Activated CD4-positive, CD25-positive, alpha-beta regulatory T cell treated with anti-CD3 and anti-CD28 coated beads, Interleukin-2, amount 50 U/mL, for 72 hours (primary cell): ENCODE data around the gene CASP7.
"Not testable (repeated sequence)": the region's sequence is repeated elsewhere in the genome, so short reads cannot be mapped to it uniquely, and the experiment has no call there.

ENCODE experiments used
- DNase-seq: peaks from one replicate; pipeline ENCODE4 v3.0.0; 2021

Gene CASP7

GRCh38 chr10:113754768-113755167 is 75.1 kb downstream of the CASP7 start:
- DNase-seq: no peak

DNA sequence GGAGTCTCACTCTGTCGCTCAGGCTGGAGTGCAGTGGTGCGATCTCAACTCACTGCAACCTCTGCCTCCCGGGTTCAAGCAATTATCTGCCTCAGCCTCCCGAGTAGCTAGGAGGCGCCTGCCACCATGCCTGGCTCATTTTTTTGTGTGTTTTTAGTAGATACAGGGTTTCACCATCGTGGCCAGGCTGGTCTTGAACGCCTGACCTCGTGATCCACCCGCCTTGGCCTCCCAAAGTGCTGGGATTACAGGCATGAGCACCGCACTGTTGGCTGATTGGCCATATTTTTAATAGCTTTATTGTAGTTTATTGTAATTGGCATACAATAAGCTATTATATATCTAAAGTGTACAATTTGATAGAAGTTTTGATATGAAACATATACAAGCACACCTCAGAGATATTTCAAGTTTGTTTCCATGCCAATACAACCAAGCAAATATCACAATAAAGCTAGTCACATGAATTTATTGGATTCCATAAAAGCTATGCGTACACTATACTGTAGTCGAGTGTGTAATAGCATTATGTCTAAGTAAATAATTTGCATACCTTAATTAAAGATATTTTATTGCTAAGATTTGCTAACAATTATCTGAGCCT is 77.3 kb downstream of the CASP7 start:
- DNase-seq: no peak

DNA sequence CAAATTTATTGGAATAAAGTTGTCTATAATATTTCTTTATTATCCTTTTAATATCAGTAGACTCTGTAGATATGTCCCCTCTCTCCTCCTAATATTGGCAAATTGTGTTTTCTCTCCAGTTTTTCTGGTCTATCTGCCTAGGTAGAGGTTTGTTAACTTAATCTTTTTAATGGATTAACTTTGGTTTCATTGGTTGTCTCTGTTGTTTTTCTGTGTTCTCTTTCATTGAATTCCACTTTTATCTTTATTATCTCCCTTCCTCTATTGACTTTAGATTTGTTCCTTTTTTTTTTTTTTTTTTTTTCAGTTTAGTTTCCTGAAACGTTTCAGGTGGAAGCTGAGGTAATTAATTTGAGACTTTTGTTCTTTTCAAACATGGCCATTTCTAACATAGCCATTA is 82.4 kb downstream of the CASP7 start:
- no peak for DNase-seq

GRCh38 chr10:113764582-113764981 is 84.9 kb downstream of the CASP7 start:
- DNase-seq: no peak

DNA sequence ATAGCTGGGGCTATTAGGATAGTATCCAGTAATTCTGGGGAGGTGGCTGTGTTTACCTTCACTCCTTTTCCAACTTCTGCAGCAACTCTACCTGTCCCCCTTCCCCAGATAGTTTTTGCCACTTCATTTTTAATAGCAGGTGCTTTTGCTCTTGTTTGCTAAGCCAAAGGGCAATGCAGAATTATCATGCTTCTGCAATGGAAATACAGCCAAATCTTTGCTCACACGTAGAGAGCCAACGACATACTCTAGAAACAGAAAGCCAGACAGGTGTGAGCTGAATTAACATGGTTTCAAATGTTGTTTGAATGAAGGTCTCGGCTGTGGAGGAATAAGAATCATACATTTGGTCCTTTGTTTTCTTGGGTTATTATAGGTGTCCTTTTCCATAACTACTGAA is 86.2 kb downstream of the CASP7 start:
- DNase-seq: no peak

DNA sequence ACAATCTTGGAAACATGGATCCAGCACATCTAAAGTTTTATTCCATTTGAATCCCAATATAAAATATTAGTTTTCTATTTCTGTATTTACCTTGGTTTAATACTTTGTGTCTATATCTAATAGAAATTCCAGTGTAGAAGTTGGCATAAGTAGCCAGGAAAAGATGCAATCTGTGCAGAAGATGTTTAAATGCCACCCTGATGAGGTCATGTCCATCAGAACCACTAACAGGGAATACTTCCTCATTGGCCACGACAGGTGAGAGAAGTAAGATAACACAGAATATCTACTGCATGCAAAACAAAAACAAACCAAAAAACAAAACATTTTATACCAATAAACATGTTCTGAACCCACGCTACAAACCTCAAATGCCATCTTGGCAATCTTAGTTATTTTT is 87.5 kb downstream of the CASP7 start:
- DNase-seq: no peak

DNA sequence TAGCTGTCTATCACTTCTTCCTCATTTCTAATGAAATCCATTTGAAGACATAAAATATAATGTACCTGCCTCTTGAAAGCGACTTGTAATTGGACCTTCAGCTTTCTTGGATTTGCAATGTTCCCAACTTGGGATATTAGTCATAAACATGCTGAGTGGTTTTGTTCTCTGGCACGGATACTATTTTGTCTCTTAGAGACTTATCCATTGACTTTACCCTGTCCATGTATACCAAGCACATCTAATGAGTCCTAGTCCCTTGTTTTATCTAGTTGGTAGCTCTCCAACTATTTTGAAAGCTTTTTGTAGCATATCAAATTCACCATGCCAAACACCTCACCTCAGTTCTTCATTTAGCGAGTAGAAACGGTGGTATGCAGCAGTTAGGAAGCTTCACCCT is 90.6 kb downstream of the CASP7 start:
- DNase-seq: no peak

DNA sequence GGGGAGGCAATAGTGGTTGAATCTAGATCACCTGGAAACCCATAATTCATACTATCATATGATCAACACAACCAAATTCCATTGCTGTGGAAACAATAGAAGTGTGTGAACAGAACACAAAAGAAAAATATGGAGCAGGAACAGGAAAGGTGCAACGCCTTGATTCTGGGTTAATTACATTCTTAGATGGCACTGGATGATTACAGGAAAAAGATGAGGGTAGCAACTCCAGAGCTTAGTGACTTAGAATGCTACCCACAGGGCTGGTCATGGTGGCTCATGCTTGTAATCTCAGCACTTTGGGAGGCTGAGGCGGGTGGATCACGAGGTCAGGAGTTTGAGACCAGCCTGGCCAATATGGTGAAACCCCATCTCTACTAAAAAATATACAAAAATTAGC is 91.4 kb downstream of the CASP7 start:
- not testable (repeated sequence) for DNase-seq

- DNase-seq: no peak
Observed at GRCh38 chr10:113775686-113776294, 96.1 kb downstream of the CASP7 start.

- no peak for DNase-seq
Observed at GRCh38 chr10:113776553-113776952, 96.8 kb downstream of the CASP7 start.
